Heart right ventricle (tissue), 16 donors: ENCODE measurements around the gene PKD1L1. TPM values are rescaled to one million over a fixed set of nuclear protein-coding genes. Genes with fewer than 3 reads are reported as not detected.

ENCODE experiments used
- ATAC-seq, 8 donors: fragments of 200-7000 bp; cut with Tn5 transposase; one replicate each; pipeline ENCODE4 v1.9.1; 2020; ENCODE audit warnings: mild to moderate bottlenecking in 8 of 8, moderate library complexity in 8 of 8, moderate number of reproducible peaks in 1 of 8
- DNase-seq, 2 donors: peaks; one replicate each; pipeline ENCODE4 v3.0.0-alpha.2; 2020
- H3K27ac ChIP-seq, 10 donors: fragments of 200-600 bp; sonication (generic) in 2 of 10; one replicate each; pipeline versions ENCODE4 v1.5.0 to v1.8.0; 2020 to 2022; ENCODE audit warnings: mild to moderate bottlenecking in 3 of 10
- H3K27me3 ChIP-seq, 7 donors: fragments of 200-600 bp; one replicate each; pipeline ENCODE4 v1.8.0; 2021 to 2022; ENCODE audit warnings: mild to moderate bottlenecking in 2 of 7
- H3K36me3 ChIP-seq, 9 donors: fragments of 200-600 bp; sonication (generic) in 1 of 9; one replicate each; pipeline versions ENCODE4 v1.5.0 to v1.8.0; 2020 to 2022; ENCODE audit warnings: mild to moderate bottlenecking in 2 of 9
- H3K4me1 ChIP-seq, 9 donors: fragments of 200-600 bp; sonication (generic) in 1 of 9; one replicate each; pipeline versions ENCODE4 v1.5.0 to v1.8.0; 2020 to 2022; ENCODE audit warnings: mild to moderate bottlenecking in 4 of 9
- H3K4me3 ChIP-seq, 10 donors: fragments of 200-600 bp; sonication (generic) in 2 of 10; one replicate each; pipeline versions ENCODE4 v1.5.0 to v1.8.0; 2020 to 2022; ENCODE audit warnings: mild to moderate bottlenecking in 7 of 10, moderate library complexity in 2 of 10
- H3K9me3 ChIP-seq, 11 donors: fragments of 200-600 bp in 10 of 11; sonication (generic) in 2 of 11; one replicate each; pipeline versions ENCODE4 v1.5.0 to v1.8.0; 2013 to 2022; ENCODE audit warnings: mild to moderate bottlenecking in 2 of 11, control low read depth in 1 of 11, moderate library complexity in 1 of 11
- CTCF ChIP-seq, 9 donors: fragments of 200-600 bp; sonication (generic) in 2 of 9; IDR thresholded peaks; one replicate each; pipeline versions ENCODE4 v1.5.0 to v1.8.0; 2021 to 2022; ENCODE audit warnings: antibody characterized with exemption in 9 of 9, mild to moderate bottlenecking in 5 of 9, moderate library complexity in 1 of 9
- WGBS, 2 donors: extraction: QIAGEN DNeasy Blood & Tissue Kit; methylation state at CpG; one replicate each; pipeline ENCODE4 v1.1.7; 2013; ENCODE audit warnings: inconsistent platforms in 1 of 2; 5-methylcytosine and 5-hydroxymethylcytosine counted together
- intact Hi-C, 10 donors: fragments of 100-400 bp; cut with DNase I; formaldehyde crosslinking; loops; one replicate each; pipeline versions ENCODE4 v1.11.1 to v1.14.2; 2022
- polyA plus RNA-seq, 2 donors: library from polyadenylated mRNA; stranded (reverse); fragments of 200-250 nt; gene quantifications; one replicate each; pipeline ENCODE4 v1.2.3, GENCODE V29; 2013
- total RNA-seq, 10 donors: library from RNA; stranded (reverse); fragmentation: NEBNext Ultra II Directional in 3 of 10; extraction: Animal tissue kit (Norgen Biotek cat#: 25700) in 3 of 10; gene quantifications; one replicate each; pipeline versions ENCODE4 v1.2.1 to v1.2.4, GENCODE V29; 2021 to 2023
- donor health status: Arrhythmogenic right ventricular cardiomyopathy.
- donor health status: ischemic (EF 13 %, LVEDD 7.1; RV severe dilation, severe dysfunction).
- donor health status: healthy with polysubstance abuse.
- donor health status: DM: no; HTN: yes; CAD: no.
- donor health status: DM: no; HTN: no; CAD: no.
- donor health status: ischemic (EF 25% LVEDD 6.9; RV normal size, moderate dysfunction).
- donor health status: ischemic (EF 25% LVEDD 5.7; RV mildly dilated, moderate dysfunction).
- donor health status: healthy.
- donor health status: DM: yes; HTN: yes; CAD: no.
- donor health status: Ischemic cardiomyopathy.
- donor health status: ischemic (EF 35%, LVEDD 5.7; RV mildly dilated, moderate dysfunction).
- donor health status: nonischemic (EF 11% LVEDD 7.7; RV severe dilation, severe dysfunction).
- donor health status: DM: yes; HTN: yes; CAD: no.
- donor health status: PGD.
- donor health status: ischemic (EF 29% LVEDD 5.4; RV normal size, mild dysfunction).
- donor health status: nonischemic (EF 23%, LVEDD 6.1; RV moderate dilation, normal function).

PKD1L1 gene
- total and polyA plus RNA-seq, 12 donors: 1.5 to 4.7 (median 2.4) TPM

GRCh38 chr7:47979832-47980181 lies 31.5 kb upstream of the PKD1L1 start:
- TF ChIP-seq CTCF (IDR thresholded peaks at IDR 0.05): no peak
- H3K36me3 ChIP-seq: peaks cover 0 to 38% (median 32%) of the 10 kb centered on the region in 9 donors
- peaks cover 5 to 20% (median 13%) of the 10 kb centered on the region in 9 donors for H3K4me1 ChIP-seq
- H3K4me3 ChIP-seq: peak overlapping the region in 9 of 10 donors; percentile 52 to 80 (median 70)
- H3K27ac ChIP-seq: peak overlapping the region; percentile 52 to 92 (median 86)
- intact Hi-C loops: loop anchor here in 3 of 10 donors (5.0 kb wide), 1 partner anchor 107 kb away; the partner anchor contains the start of gene UPP1 (in 3 of the 3)
- DNase-seq (no peak), ATAC-seq (peak in 1 of 8 donors; percentile 2)
- 33 to 38% methylated on average over 7 of the region's 7 CpGs for WGBS, 2 donors
- H3K27me3 ChIP-seq: no peaks in the 10 kb centered on the region
- H3K9me3 ChIP-seq: peaks cover 0 to 4% (median 0%) of the 10 kb centered on the region in 11 donors

GRCh38 chr7:47979145-47979831 lies 31.0 kb upstream of the PKD1L1 start, which contains the start of gene HUS1:
Gene HUS1, minus strand, starts transcription at chr7:47979615. Its CDS starts 96 bp downstream, at chr7:47979519.
- H3K4me1 ChIP-seq: peaks cover 5 to 21% (median 13%) of the 10 kb centered on the region in 9 donors
- peak within 1 kb of the TSS; percentile 52 to 92 (median 86) for H3K27ac ChIP-seq
- H3K36me3 ChIP-seq: peaks cover 0 to 43% (median 38%) of the 10 kb centered on the region in 9 donors
- ATAC-seq (peak; percentile 97 to 99 (median 99)), DNase-seq (peak; percentile 90 to 93)
- TF ChIP-seq CTCF (IDR thresholded peaks at IDR 0.05): no peak
- intact Hi-C loops: loop anchor here in 2 of 10 donors (5.0 kb wide), 1 partner anchor 108 kb away; the partner anchor contains the start of gene UPP1 (in 2 of the 2)
- WGBS, 2 donors: 1 to 2% methylated on average over 62 of the region's 62 CpGs
- H3K4me3 ChIP-seq: peak within 1 kb of the TSS; percentile 52 to 80 (median 68)
- peaks cover 0 to 4% (median 0%) of the 10 kb centered on the region in 11 donors for H3K9me3 ChIP-seq
- H3K27me3 ChIP-seq: no peaks in the 10 kb centered on the region

DNA sequence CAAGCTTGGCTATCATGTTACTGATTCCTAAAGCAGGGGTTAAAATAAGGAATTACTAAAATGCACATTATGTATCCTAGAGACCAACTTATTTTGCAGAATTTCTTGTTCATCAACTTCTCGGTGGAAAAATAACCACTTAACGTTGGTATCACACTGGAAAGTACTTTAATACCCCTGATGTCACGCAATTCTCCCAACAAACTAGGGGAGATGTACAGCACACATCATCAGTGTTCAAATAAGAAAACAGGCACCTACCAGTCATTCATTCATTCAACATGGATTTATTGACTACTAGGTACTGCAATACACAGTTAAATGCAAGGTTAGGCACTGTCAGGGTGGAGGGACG lies 30.5 kb upstream of the PKD1L1 start:
- ATAC-seq: peak in 1 of 8 donors; percentile 23
- DNase-seq: no peak
- 6 to 8% methylated on average over 4 of the region's 4 CpGs for WGBS, 2 donors
- Histone ChIP-seq H3K9me3 (peaks cover 0 to 4% (median 0%) of the 10 kb centered on the region in 11 donors), H3K27ac (peak overlapping the region; percentile 52 to 92 (median 86)), H3K36me3 (peaks cover 0 to 48% (median 43%) of the 10 kb centered on the region in 9 donors), H3K27me3 (no peaks in the 10 kb centered on the region), H3K4me1 (peaks cover 5 to 21% (median 13%) of the 10 kb centered on the region in 9 donors), H3K4me3 (peak overlapping the region; percentile 52 to 80 (median 68))
- no peak for TF ChIP-seq CTCF (IDR thresholded peaks at IDR 0.05)
- intact Hi-C loops: loop anchor here in 2 of 10 donors (5.0 kb wide), 1 partner anchor 109 kb away; the partner anchor contains the start of gene UPP1 (in 2 of the 2)

GRCh38 chr7:47973739-47974138 lies 25.5 kb upstream of the PKD1L1 start:
- Histone ChIP-seq H3K9me3 (no peaks in the 10 kb centered on the region), H3K4me3 (no peak overlapping the region), H3K4me1 (peaks cover 5 to 62% (median 27%) of the 10 kb centered on the region in 9 donors), H3K27ac (no peak overlapping the region), H3K36me3 (peaks cover 0 to 91% (median 57%) of the 10 kb centered on the region in 9 donors), H3K27me3 (no peaks in the 10 kb centered on the region)
- WGBS, 2 donors: 61 to 68% methylated on average over 1 of the region's 1 CpG
- ATAC-seq: no peak
- no peak for TF ChIP-seq CTCF (IDR thresholded peaks at IDR 0.05)
- DNase-seq: no peak
- intact Hi-C loops: no loop called here
